Fibroblast of skin of right biceps (primary cell): Measurements from ENCODE around the gene WBP2.

Experiments
- DNase-seq: peaks from one replicate; pipeline ENCODE4 v3.0.0-alpha.2; 2013

WBP2 gene

DNA sequence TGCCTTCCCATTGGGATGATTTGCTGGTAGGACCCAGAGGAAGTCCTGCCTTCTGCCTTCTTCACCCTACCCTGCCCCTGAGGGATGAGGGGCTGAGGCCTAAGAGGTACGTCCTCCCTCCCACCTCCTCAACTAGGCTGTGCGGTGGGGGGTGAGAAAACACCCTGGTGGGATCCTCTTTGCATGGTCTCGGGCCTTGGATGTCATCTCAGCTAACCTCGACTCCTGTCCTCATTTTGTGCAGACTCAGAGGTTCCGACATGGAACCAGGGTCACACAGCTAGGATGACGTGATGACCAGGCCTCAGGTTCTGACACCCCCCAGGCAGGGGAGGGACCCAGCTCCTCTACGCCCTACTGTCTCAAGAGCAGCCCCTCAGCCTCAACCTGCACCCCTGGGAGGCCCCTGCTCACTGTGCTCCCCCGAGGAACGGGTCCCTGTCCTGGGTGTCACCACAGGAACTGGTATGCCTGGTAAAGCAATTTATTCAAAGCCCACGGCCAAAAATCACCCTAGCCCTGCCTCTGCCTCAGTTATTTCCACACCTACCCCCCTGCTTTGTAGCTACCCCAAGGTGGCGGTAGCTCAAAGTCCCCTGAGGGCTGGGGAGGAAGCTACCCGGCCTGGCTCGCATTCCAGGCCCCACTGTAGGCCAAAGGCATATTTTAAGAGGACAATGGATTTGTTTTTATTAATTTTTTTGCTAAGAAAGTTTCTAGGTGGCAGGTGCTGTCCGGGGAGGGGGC lies 28.4 kb downstream of the WBP2 start:
- no peak for DNase-seq

DNA sequence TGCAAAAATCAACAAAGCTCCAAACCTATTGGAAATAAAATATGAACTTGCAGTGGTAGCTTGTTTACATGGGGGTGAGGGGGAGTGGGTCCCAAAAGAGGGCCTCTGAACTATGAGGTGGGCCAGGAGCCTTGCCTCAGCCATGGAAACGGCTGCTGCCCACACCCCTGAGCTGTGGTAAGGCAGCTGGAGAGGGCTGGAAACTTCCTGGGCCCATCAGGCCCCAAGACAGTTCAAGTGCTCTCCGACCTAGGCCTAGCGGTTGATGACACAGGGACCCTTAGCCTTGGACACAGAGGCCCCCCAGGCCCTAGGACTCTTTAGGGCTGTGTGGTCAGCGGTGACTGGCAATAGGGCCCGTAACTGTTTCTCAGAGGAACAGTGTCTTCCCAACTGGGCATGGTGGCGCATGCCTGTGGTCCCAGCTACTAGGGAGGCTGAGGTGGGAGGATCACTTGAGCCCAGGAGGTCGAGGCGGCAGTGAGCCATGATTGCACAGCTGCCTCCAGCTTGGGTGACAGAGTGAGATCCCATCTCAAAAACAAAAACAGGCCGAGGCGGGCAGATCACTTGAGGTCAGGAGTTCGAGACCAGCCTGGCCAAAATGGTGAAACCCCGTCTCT lies 29.3 kb downstream of the WBP2 start:
- DNase-seq, result no peak

- DNase-seq, result no peak
Observed at GRCh38 chr17:75825149-75825552, 30.0 kb downstream of the WBP2 start.

DNA sequence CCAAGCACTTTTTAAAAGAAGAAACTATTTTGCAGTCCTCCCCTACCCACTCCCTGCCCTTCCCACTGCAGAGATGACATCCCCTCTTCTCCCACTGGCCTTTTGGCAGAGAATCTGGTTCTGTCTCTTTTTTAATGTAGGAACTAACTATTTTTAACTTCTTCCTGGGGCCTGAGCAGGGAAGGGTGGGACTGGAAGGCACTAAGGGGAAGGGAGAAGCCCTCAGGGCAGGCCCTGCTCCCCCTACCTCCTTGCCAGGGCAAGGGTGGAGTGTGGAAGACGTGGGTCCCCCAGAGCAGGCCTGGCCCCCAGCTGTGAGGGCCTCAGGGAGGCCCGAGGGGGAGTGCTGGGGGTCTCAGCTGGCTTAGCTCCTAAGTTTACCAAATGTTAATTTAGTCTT lies 30.5 kb downstream of the WBP2 start:
- no peak for DNase-seq

- DNase-seq, result no peak
Observed at GRCh38 chr17:75824050-75824552, 31.0 kb downstream of the WBP2 start.

- DNase-seq, result no peak
Observed at GRCh38 chr17:75823257-75824041, 31.7 kb downstream of the WBP2 start.

GRCh38 chr17:75822800-75823166 lies 32.4 kb downstream of the WBP2 start:
- no peak for DNase-seq

DNA sequence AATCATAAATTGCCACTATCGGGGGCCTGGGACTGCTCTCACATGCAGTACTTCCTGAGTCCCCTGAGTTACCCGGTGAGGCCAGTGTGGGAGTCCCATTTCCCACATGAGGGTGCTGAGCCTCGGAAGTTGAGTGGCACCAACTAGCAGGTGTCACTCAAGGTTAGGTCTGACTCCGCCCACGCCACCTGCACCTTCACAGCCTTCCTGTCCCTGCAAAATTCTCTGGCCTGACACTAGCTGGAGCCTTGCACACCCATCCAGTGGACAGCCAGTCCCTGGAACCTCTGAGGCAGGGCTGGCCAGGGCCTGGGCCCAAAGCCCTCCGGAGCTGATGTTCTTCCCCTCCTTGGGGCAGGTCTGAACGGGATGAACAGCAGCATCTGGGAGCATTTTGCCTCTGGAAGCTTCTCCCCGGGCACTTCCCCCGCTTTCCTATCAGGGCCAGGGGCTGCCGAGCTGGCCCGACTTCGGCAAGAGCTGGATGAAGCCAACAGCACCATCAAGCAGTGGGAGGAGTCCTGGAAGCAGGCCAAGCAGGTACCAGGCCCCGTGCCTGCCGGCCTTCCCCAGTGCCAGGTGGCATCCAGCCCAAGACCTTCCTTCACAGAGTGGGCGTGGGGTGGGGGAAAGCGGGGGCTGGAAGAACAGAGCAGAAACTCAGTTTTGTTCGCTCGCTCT lies 32.9 kb downstream of the WBP2 start:
- no peak for DNase-seq

GRCh38 chr17:75821552-75821951 lies 33.6 kb downstream of the WBP2 start:
- DNase-seq, result no peak

DNA sequence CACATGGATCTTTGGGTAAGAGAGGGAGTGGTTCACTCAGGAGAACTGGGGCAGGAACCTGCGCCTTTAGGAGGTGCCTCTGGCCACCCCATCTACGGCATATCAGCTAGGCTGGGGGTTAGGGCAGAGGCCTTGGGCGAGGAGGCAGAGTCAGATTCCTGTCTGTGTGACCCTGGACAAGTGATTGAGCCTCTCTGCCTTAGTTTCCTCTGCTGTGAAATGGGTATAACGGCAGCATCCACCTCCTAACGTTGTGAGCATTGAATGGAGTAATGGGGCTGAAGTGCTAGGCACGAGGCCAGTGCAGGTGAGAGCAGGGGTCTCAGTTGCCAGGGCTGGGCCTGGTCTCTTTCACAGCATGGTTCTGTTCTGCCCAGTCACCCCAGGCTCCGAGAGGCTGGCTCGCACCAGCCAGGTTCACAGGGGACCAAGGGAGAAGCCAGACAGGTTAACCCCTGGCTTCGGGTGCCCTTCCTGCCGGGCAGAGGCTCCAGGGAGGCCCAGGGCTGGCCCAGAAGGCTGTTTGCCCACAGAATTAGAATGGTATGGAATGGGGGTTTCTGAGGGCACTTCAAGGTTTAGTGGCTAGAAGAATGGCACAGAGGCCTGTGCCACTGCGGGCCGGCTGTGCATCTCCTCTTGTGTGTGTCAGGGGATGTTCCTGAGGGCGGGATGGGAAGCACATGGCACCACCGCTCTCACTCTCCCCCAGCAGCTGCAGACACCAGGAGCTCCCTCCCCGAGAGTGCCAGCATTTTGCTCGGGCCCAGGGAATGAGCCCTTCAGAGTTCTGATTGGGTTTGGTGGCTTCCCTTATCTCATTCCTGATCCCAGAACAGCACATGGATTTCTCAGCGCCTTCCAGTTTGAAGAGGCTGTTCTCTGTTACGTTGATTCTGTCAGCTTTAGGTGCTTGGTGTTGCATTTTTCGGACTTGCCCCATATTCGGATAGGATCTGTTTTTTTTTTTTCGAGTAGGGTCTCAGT lies 34.7 kb downstream of the WBP2 start:
- DNase-seq, result no peak

DNA sequence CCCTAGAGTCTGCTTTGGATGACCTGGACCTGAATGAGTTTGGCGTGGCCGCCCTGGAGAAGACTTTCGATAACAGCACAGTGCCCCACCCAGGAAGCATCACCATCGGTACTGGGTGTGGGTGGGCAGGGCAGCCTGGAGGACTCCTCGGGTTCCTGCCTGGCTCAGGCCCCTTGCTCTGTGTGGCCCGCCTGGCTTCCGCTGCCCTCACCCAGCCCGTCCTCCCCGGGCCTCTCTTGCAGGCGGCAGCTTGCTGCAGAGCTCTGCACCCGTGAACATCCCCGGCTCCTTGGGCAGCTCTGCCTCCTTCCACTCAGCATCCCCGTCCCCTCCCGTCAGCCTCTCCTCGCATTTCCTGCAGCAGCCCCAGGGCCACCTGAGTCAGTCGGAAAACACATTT lies 35.5 kb downstream of the WBP2 start:
- DNase-seq, result no peak

DNA sequence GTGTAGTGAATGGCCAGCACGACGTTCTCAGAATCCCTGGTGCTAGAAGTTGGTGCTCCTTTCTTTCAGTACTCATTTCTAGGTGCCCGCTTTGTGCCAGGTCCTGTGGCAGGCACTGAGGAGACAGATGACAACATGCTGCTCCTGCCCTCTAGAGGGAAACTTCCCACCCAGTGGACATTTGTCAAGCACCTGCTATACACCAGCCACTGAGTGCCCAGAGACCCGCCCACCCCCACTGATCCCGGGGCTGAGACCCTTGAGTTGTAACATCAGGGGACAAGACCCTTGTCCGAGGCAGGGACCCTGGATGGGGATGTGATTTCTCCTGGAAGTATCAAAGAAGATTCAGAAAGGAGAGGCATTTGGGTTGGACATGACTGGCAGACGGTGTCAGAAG lies 36.0 kb downstream of the WBP2 start:
- DNase-seq, result no peak

GRCh38 chr17:75818326-75818885 lies 36.7 kb downstream of the WBP2 start:
- DNase-seq, result no peak

DNA sequence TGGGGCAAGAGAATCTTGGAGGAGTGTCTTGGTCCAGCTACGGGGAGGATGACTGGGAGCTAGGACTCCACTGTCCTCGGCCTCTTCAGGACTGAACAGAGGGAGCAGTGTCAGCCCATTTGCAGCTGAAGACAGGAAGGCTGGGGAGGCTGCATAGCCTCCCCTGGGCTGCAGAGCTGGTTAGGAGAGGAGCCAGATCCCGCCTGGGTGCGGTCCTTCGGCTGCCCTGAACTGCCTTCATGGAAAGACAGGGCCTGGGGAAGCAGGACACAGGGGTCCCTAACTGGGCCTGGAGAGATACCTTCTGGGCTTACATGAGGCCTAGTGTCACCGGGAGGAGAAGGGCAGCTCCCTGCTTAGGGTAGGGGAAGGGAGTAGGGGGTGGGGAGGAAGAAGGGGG lies 37.6 kb downstream of the WBP2 start:
- DNase-seq, result no peak

GRCh38 chr17:75816693-75817092 lies 38.4 kb downstream of the WBP2 start:
- DNase-seq, result no peak

DNA sequence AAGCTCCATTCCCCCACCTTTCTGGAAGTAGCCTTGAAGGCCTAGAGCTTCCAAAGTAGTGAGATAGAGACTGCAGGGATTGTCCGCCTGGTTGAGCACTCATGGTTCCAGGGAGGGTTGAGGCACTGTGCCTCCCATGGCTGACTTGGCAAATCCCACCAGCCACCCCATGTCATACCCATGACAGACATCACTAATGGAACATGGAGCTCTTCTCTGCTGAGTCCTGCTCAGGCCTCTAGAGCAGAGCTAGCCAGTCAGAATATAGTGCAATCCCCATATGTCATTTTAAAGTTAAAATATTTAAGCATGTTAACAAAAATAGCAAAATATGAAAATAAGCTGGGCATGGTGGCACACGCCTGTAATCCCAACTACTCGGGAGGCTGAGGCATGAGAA lies 39.7 kb downstream of the WBP2 start:
- no peak for DNase-seq

DNA sequence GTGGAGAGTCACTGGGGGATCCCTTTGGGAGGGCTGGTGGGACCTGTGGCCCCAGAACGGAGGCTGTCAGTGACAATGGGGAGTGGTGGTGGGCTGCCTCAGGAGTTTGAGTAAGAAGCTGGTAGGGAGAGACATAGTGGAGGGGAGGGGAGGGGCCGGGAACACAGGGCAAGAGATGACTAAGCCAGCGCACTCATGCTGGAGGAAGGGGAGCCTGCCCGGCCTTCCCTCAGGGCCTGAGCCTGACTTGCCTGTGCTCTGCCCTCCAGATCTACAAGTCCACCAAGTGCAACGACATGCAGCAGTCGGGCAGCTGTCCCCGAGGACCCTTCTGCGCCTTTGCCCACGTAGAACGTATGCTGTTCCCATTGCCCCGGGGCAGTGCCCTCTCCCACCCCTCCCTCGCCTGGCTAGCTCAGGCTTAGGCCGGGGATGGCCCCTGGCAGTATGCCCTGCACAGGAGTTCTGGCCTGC lies 40.2 kb downstream of the WBP2 start:
- peak; percentile 61 for DNase-seq

DNA sequence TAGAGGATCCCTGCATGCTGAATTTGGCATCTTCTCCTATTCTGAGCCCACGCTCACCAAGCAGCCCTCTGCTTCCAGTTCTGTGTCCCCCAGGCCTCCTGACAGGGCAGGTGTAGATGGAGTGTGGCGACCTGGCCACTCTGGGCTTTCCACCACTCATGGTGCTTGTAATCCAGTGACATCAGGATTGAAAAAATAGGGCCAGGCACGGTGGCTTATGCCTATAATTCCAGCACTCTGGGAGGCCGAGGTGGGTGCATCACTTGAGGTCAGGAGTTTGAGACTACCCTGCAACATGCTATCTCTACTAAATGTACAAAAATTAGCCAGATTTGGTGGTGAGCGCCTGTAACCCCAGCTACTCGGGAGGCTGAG lies 41.1 kb downstream of the WBP2 start:
- no peak for DNase-seq

- DNase-seq, result no peak
Observed at GRCh38 chr17:75813081-75814020, 41.8 kb downstream of the WBP2 start.
